KBM-7 (cell line): ENCODE results near the gene SVOP.
"Not testable (repeated sequence)": the region's sequence is repeated elsewhere in the genome, so short reads cannot be mapped to it uniquely, and the experiment has no call there.

ENCODE experiments used
- DNase-seq: peaks from one replicate; pipeline ENCODE4 v3.0.0-alpha.2; 2015
- in situ Hi-C: fragments of 300-500 bp; cut with MboI; formaldehyde crosslinking; loops from 2 replicates; pipeline ENCODE4 v1.14.3; 2020; ENCODE audit warnings: low sequenced_read_pairs, low pct_unique_long_range_greater_than_20kb, mixed read lengths

SVOP gene

DNA sequence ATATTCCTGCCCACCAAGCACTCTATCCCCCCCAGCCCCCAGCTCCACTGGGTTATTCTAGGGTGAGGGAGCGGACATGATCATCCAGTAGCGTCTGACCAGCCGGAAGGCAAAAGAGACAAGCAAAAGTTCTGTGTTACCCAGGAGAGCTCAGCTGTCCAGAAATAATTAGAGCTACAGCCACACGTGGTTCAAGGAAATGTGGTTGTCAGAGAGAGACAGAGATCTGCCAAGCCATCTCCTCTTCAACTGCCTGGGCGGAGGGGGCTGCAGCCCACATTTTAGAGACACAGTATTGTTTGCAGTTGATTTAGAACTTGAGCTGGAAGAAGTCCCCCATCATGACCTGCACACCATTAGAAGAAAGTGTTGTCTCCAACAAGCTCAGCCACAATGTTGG lies 110.5 kb downstream of the SVOP start:
- in situ Hi-C loops, result no loop called here
- no peak for DNase-seq

DNA sequence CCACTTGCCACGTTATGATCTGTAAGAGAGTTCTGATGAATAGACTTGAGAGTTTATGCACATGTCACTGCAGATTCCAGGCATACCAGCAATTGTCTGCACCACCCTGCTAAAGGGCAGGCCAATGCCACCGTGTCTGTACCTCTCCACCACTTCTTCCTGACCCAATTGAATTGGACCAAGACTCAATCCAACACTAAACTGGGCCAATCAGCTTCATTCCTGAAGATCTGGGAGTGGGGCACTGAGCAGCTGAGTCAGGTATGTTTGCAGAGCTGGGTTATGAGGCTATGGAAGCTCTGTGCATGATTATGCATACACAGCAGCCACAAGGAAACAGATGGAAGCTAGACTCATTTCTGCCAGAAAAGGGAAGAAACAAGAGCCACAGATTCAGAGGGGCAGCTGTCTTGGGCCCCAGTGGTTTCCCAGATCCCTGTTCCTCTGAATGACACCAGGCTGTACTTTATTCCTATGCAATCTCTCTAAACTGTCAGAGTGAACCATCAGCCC lies 113.0 kb downstream of the SVOP start:
- DNase-seq, result peak; percentile 88
- in situ Hi-C loops, result no loop called here

- in situ Hi-C loops, result no loop called here
- DNase-seq, result no peak
Observed at GRCh38 chr12:108906971-108907370, 113.9 kb downstream of the SVOP start.

DNA sequence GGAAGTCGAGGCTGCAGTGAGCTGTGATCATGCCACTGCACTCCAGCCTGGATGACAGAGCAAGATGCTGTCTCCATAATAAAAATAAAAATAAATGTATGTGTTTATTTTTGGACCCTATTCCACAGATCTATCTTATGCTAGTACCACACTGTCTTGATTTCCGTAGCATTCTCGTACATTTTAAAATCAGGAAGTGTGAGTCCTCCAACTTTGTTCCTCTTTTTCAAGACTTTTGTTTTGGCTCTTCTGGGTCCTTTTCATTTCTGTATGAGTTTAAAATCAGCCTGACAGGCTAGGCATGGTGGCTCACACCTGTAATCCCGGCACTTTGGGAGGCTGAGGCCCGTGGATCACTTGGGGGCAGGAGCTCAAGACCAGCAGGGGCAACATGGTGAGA lies 115.1 kb downstream of the SVOP start:
- in situ Hi-C loops, result no loop called here
- DNase-seq, result peak; percentile 83

GRCh38 chr12:108899145-108899544 lies 121.7 kb downstream of the SVOP start:
- in situ Hi-C loops, result no loop called here
- DNase-seq, result no peak

- no peak for DNase-seq
- in situ Hi-C loops, result no loop called here
Observed at GRCh38 chr12:108896817-108897216, 124.1 kb downstream of the SVOP start.

GRCh38 chr12:108896336-108896735 lies 124.5 kb downstream of the SVOP start:
- in situ Hi-C loops, result no loop called here
- peak; percentile 88 for DNase-seq

GRCh38 chr12:108895220-108895802 lies 125.6 kb downstream of the SVOP start:
- DNase-seq, result no peak
- in situ Hi-C loops, result no loop called here

DNA sequence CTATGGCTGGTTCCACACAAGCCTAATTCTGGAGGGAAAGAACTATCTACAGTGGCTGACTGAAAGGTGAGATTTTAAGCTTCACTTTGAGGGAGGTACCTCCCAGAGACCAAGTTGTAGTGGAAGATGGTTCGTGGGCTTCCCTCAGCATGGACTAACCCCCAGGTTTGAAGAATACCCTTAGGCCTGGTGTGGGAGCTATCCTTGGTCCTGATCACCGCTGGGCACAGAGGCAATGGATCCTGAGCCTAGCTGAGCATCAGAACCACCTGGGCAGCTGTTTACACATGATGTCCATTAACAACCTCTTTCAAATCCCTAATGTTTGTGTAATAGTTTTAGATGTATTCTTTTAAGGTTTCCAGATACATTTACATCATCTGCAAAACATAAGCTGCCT lies 130.7 kb downstream of the SVOP start:
- no peak for DNase-seq
- in situ Hi-C loops, result no loop called here

GRCh38 chr12:108888031-108888430 lies 132.8 kb downstream of the SVOP start:
- in situ Hi-C loops, result no loop called here
- DNase-seq, result no peak

DNA sequence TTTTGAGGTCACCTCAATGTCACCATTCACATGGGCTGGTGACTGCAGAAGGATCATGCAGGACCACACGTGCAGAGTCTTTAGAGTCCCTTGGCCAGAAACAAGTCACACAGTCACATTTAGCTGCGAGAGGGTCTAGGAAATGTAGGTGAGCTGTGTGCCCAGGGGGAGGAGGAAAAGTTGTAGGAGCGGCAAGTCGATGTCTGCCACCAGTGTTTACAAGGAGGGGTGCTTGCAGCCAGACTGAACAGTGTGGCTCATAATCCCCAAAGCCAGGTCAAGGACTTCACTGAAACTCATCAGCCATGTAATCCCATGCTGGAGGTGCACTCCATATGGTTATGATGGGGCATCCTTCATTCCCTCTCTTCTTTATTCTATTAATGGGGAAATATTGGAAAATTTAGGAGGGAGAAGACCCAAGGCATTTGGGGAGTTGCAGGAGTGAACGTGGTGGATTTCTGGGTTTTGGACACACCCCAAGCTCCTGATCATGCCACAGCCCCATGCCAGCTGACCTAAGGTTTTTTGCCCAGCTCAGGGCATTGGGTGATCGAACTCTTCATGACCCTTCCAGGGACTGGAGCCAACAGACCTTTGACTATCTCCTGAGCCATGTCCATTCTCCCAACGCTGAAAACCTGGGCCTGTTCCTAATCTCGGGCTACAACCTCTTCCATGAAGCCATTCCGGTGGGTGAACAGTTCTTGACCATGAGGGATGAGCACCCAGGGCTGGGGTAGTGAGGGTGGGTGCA lies 133.8 kb downstream of the SVOP start:
- DNase-seq, result no peak
- in situ Hi-C loops, result no loop called here

DNA sequence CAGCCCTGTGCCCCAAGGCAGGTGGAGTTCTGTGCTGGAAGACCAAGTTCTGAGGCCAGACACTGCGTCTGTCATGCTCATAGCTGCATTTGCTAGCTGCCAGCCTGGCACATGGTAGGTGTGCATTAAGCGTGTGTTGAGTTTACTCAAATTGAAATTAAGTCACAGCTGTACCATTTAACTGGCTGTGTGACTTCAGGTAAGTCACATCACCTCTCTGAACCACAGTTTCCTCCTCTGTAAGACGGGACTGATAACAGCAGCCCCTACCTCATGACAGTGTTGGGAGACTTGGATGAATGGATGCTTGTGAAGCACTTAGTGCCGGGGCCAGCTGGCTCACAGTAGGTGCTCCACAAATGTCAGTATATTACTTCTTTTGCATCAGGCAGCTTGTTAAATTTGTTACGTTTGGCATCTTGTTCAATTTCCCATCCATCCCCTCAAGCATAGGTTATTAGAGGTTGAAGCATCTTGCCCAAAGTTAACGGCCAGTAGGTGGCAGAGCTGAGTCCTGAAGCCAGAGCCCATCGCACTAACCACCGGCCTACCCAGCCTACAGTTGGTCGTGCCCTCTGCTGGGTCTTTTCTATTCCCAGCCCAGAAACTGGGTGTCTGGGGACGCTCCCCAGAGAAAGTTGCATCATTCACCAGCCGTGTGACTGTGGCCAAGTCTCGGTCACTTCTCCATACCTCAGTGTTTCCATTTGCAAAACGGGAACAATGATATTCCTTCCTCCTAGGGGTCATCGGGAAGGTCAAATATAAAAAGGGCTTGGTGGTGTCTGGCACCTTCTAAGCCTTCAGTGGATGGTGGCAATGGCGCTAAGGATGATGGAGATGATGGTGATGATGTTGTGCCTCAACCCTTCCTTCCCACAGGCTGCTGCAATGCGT lies 136.5 kb downstream of the SVOP start:
- DNase-seq, result peak; percentile 69
- in situ Hi-C loops, result no loop called here

DNA sequence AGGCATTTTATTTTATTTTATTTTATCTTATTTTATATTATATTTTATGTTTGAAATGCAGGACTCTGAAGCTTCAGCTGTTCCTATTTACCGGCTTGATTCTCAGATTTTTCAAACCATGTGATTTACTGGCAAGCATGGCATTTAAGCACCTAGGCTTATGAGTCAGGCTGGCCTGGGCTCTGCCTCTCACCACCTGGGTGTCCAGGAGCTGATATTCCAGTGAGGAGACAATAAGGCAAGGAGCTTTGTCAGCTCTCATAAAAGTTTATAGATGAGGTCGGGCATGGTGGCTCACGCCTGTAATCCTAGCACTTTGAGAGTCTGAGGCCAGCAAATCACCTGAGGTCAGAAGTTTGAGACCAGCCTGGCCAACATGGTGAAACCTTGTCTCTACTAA lies 138.9 kb downstream of the SVOP start:
- in situ Hi-C loops, result no loop called here

GRCh38 chr12:108879615-108880254 lies 141.1 kb downstream of the SVOP start, which contains the start of gene DAO:
Gene DAO (plus strand): TSS chr12:108880092. CDS start chr12:108885007, 4,915 bp downstream.
- DNase-seq, result no peak
- in situ Hi-C loops, result no loop called here

More for the DNA sequence above, 138.9 kb downstream of the SVOP start:
- no peak for DNase-seq

GRCh38 chr12:108876550-108876949 lies 144.3 kb downstream of the SVOP start:
- in situ Hi-C loops, result no loop called here
- DNase-seq, result no peak

GRCh38 chr12:108875682-108876361 lies 145.0 kb downstream of the SVOP start:
- in situ Hi-C loops, result no loop called here
- DNase-seq, result peak; percentile 55

DNA sequence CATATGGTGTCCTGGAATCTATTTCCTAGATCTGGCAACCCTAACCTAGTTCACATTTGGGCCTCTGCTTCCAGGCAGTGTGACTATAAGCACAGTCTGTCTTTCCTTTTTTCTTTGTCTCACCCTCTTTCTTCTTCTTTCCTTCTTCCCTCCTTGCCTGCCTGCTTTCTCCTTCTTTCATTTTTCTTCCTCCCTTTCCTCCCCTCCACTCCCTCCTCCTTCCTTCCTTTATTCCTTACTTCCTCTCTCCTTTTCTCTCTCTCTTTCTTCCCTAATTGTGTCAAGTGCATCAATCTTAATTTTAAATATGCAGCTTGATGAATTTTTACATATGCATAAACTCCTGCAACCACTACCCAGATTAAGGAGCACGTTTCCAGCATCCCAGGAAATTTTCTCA lies 145.6 kb downstream of the SVOP start:
- no peak for DNase-seq
- in situ Hi-C loops, result no loop called here

- no peak for DNase-seq
- in situ Hi-C loops, result no loop called here
Observed at GRCh38 chr12:108868781-108869180, 152.1 kb downstream of the SVOP start.

DNA sequence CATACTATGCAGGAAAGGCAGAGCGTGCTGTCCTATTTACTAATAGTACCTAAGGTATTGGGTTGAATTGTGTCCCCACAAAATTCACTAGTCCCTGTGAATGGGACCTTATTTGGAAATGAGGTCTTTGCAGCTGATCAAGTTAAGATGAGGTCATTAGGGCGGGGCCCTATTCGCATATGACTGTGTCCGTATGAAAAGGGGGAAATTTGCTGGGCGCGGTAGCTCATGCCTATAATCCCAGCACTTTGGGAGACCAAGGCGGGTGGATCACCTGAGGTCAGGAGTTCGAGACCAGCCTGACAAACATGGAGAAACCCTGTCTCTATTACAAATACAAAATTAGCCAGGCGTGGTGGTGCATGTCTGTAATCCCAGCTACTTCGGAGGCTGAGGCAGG lies 154.8 kb downstream of the SVOP start:
- DNase-seq, in situ Hi-C loops: not testable (repeated sequence)
